Astrocyte (in vitro differentiated cells and primary cell): Measurements from ENCODE around the gene SLC6A3.

Experiments
- EZH2 ChIP-seq: IDR thresholded peaks from 2 replicates; pipeline ENCODE4 v1.6.1; 2012; ENCODE audit warnings: mild to moderate bottlenecking, low read length, inconsistent platforms; ENCODE audit not compliant: insufficient read depth
- TF ChIP-seq, protein P1 (sequence below): IDR thresholded peaks from 2 replicates; pipeline ENCODE4 v1.5.1; 2011; ENCODE audit warnings: low read depth, mild to moderate bottlenecking, inconsistent platforms, low read length, moderate library complexity; ENCODE audit not compliant: insufficient read depth

DNA sequence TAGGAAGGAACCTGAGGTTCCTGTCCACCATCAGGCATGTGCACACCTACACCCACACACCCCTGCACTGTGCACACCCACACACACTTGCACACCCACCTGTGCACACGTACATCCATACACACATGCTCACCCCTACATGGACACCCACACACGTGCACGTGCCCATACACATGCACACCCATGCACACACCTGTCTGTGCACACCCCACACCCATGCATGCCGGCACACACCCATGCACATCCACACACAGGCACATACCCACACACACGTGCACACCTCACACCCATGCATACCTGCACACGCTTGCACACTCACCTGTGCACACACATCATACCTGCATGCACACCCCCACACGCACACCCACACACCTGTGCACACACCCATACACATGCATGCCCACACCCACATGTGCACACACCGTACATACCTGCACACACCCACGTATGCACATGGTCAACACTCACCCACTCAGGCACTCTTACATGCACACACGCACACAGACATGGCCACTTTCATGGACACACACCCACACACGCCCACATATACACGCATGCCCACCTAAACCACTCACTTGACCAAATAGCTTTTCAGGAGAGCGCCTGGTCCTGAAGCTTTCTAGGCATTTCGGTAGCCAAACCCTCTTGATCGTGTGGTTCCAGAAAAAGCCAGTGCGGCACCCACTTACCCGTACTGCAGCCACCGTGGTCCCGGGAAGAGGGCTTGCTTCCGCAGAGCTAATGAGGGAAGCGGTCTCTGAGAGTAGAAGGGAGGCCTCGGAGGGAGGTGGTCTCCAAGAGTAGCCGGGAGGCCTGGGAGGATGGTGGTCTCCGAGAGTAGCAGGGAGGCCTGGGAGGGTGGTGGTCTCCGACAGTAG, 63.6 kb downstream of the SLC6A3 start:
- TF ChIP-seq, protein P1, sequence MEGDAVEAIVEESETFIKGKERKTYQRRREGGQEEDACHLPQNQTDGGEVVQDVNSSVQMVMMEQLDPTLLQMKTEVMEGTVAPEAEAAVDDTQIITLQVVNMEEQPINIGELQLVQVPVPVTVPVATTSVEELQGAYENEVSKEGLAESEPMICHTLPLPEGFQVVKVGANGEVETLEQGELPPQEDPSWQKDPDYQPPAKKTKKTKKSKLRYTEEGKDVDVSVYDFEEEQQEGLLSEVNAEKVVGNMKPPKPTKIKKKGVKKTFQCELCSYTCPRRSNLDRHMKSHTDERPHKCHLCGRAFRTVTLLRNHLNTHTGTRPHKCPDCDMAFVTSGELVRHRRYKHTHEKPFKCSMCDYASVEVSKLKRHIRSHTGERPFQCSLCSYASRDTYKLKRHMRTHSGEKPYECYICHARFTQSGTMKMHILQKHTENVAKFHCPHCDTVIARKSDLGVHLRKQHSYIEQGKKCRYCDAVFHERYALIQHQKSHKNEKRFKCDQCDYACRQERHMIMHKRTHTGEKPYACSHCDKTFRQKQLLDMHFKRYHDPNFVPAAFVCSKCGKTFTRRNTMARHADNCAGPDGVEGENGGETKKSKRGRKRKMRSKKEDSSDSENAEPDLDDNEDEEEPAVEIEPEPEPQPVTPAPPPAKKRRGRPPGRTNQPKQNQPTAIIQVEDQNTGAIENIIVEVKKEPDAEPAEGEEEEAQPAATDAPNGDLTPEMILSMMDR, result no peak
- TF ChIP-seq EZH2, result no peak
